Mesothelial cell of epicardium (in vitro differentiated cells): ENCODE measurements around the gene PTPN5. TPM values are rescaled to one million over a fixed set of nuclear protein-coding genes. Genes with fewer than 3 reads are reported as not detected.

ENCODE experiments used
- DNase-seq, 2 experiments: peaks; one replicate each; pipeline ENCODE4 v3.0.0; 2021; ENCODE audit warnings: low spot score in 2 of 2; ENCODE audit not compliant: unreplicated experiment in 2 of 2
- H3K27ac Mint-ChIP-seq: 2 replicates; pipeline ENCODE4 v1.8.0; 2021; ENCODE audit warnings: mixed read lengths
- H3K27me3 Mint-ChIP-seq: 2 replicates; pipeline ENCODE4 v1.8.0; 2021; ENCODE audit warnings: low read depth, mixed read lengths
- H3K36me3 Mint-ChIP-seq: 2 replicates; pipeline ENCODE4 v1.8.0; 2021; ENCODE audit warnings: mixed read lengths
- H3K4me1 Mint-ChIP-seq: 2 replicates; pipeline ENCODE4 v1.8.0; 2021; ENCODE audit warnings: mixed read lengths
- H3K4me3 Mint-ChIP-seq: 2 replicates; pipeline ENCODE4 v1.8.0; 2021; ENCODE audit warnings: mild to moderate bottlenecking, moderate library complexity, mixed read lengths
- H3K9me3 Mint-ChIP-seq: 2 replicates; pipeline ENCODE4 v1.8.0; 2021; ENCODE audit warnings: mixed read lengths
- CTCF ChIP-seq: fragments of 200-600 bp; sonication (generic); IDR thresholded peaks from one replicate; pipeline ENCODE4 v1.5.0; 2021; ENCODE audit warnings: antibody characterized with exemption; ENCODE audit not compliant: unreplicated experiment
- total RNA-seq: library from RNA; stranded (reverse); gene quantifications from 3 replicates; pipeline ENCODE4 v1.2.1, GENCODE V29; 2021

The PTPN5 gene
- total RNA-seq, 1 donor from 2014 or later: 3.3 TPM

- no peak for TF ChIP-seq CTCF
- Mint-ChIP-seq H3K27ac (no peak overlapping the region), H3K36me3 (no peaks in the 10 kb centered on the region), H3K27me3 (peaks cover 19% of the 10 kb centered on the region), H3K4me1 (no peaks in the 10 kb centered on the region), H3K9me3 (no peaks in the 10 kb centered on the region), H3K4me3 (no peak overlapping the region)
- DNase-seq: no peak
Observed at GRCh38 chr11:18736590-18737148, 54.9 kb downstream of the PTPN5 start.

- H3K27ac Mint-ChIP-seq: no peak overlapping the region
- no peaks in the 10 kb centered on the region for H3K36me3 Mint-ChIP-seq
- no peaks in the 10 kb centered on the region for H3K9me3 Mint-ChIP-seq
- no peak overlapping the region for H3K4me3 Mint-ChIP-seq
- TF ChIP-seq CTCF: no peak
- peaks cover 14% of the 10 kb centered on the region for H3K27me3 Mint-ChIP-seq
- no peak for DNase-seq
- H3K4me1 Mint-ChIP-seq: no peaks in the 10 kb centered on the region
Observed at GRCh38 chr11:18733202-18733601, 58.4 kb downstream of the PTPN5 start.

- TF ChIP-seq CTCF: peak; percentile 97
- H3K27me3 Mint-ChIP-seq: peaks cover 14% of the 10 kb centered on the region
- H3K27ac Mint-ChIP-seq: no peak overlapping the region
Observed at GRCh38 chr11:18731949-18732821, 59.4 kb downstream of the PTPN5 start.

GRCh38 chr11:18731441-18731840, 60.2 kb downstream of the PTPN5 start:
- no peak for DNase-seq
- Mint-ChIP-seq H3K4me3 (no peak overlapping the region), H3K4me1 (no peaks in the 10 kb centered on the region), H3K9me3 (no peaks in the 10 kb centered on the region), H3K36me3 (no peaks in the 10 kb centered on the region), H3K27ac (no peak overlapping the region), H3K27me3 (peaks cover 11% of the 10 kb centered on the region)
- no peak for TF ChIP-seq CTCF

More at GRCh38 chr11:18731949-18732821, 59.4 kb downstream of the PTPN5 start:
- Mint-ChIP-seq H3K4me3 (no peak overlapping the region), H3K4me1 (no peaks in the 10 kb centered on the region), H3K9me3 (no peaks in the 10 kb centered on the region), H3K36me3 (no peaks in the 10 kb centered on the region)
- DNase-seq: peak in 1 of 2 experiments; percentile 84

- Mint-ChIP-seq H3K4me1 (no peaks in the 10 kb centered on the region), H3K27me3 (peaks cover 6% of the 10 kb centered on the region), H3K36me3 (no peaks in the 10 kb centered on the region), H3K9me3 (no peaks in the 10 kb centered on the region), H3K27ac (no peak overlapping the region), H3K4me3 (no peak overlapping the region)
- no peak for DNase-seq
- no peak for TF ChIP-seq CTCF
Observed at GRCh38 chr11:18730020-18730419, 61.6 kb downstream of the PTPN5 start.
